ENCODE results near the gene KRTAP19-1. TPM values are rescaled to one million over a fixed set of nuclear protein-coding genes. Genes with fewer than 3 reads are reported as not detected.

Gene KRTAP19-1
- total RNA-seq, 2 donors from 2014 or later = not detected

DNA sequence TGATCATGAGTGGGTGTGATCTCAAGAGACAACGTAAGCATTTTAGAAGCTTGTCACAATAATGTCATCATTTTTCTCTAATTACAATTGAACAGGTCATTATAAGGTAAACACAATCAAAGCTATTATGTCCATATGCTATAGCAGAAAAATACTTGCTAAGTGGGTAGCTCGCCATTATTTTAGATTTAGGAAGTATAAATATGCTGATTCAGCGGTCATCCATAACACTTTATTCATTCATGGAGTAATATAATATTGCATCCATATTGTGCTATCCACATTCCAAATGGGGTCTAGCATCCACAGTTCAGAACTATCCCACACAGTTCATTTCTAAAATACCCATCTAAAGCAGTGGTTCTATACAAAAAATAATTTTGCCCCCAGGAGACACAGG lies 31.7 kb downstream of the KRTAP19-1 start:
- DNase-seq (ENCODE audit: low spot score) (no peak), ATAC-seq (no peak)
- Mint-ChIP-seq H3K9me3 (peaks cover 12% of the 10 kb centered on the region), H3K4me3 (no peak overlapping the region), H3K4me1 (ENCODE audit: low read depth in 2 of 2) (no peaks in the 10 kb centered on the region), H3K27me3 (no peaks in the 10 kb centered on the region), H3K36me3 (no peaks in the 10 kb centered on the region), H3K27ac (no peak overlapping the region)

DNA sequence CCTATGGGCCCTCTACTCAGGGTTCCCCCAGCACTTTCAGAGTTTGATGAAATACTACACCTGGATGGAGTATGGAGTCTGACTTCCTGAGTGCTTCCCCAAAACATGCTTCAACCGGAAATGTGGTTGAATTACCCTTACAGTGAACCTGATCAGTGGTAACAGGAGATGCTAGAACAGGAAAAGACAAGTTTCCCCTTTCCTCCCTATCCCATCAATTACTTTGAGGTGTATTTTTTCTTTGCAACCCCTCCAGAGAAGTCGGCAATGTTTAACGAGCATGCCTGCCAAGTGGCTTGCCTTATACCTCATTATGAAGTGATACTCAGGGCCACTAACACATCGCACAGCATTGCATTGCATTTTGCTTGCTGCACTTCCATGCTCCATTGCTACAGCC lies 33.1 kb downstream of the KRTAP19-1 start:
- H3K27ac Mint-ChIP-seq = no peak overlapping the region
- no peaks in the 10 kb centered on the region for H3K27me3 Mint-ChIP-seq
- no peaks in the 10 kb centered on the region for H3K4me1 Mint-ChIP-seq (ENCODE audit: low read depth in 2 of 2)
- no peak for DNase-seq (ENCODE audit: low spot score)
- no peak for ATAC-seq
- H3K9me3 Mint-ChIP-seq = peaks cover 12% of the 10 kb centered on the region
- no peak overlapping the region for H3K4me3 Mint-ChIP-seq
- H3K36me3 Mint-ChIP-seq = no peaks in the 10 kb centered on the region

DNA sequence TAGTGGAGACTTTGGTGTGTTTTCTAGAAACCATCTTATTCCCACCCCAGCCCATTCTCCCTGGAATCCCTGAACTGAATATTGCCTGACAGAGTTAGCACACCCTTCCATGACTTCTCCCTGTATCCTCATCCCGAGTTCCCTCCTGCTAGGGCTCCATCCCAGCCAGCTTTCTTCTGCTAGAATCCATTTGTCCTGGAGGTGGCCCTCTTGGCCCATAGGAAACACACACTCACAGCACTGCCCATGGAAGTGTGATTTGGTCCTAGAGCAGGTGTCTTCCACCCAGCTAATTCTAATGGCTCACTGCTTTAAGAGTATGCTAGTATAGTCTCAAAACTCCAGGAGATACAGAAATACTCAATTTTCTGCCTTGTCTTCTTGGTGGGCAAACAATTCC lies 36.0 kb downstream of the KRTAP19-1 start:
- no peaks in the 10 kb centered on the region for H3K4me1 Mint-ChIP-seq (ENCODE audit: low read depth in 2 of 2)
- H3K36me3 Mint-ChIP-seq = no peaks in the 10 kb centered on the region
- no peak for ATAC-seq
- no peak for DNase-seq (ENCODE audit: low spot score)
- H3K4me3 Mint-ChIP-seq = no peak overlapping the region
- no peak overlapping the region for H3K27ac Mint-ChIP-seq
- peaks cover 9% of the 10 kb centered on the region for H3K9me3 Mint-ChIP-seq
- no peaks in the 10 kb centered on the region for H3K27me3 Mint-ChIP-seq

GRCh38 chr21:30443226-30443625 lies 36.9 kb downstream of the KRTAP19-1 start:
- no peaks in the 10 kb centered on the region for H3K4me1 Mint-ChIP-seq (ENCODE audit: low read depth in 2 of 2)
- no peak for DNase-seq (ENCODE audit: low spot score)
- no peaks in the 10 kb centered on the region for H3K36me3 Mint-ChIP-seq
- peaks cover 5% of the 10 kb centered on the region for H3K9me3 Mint-ChIP-seq
- no peaks in the 10 kb centered on the region for H3K27me3 Mint-ChIP-seq
- no peak overlapping the region for H3K27ac Mint-ChIP-seq
- no peak for ATAC-seq
- H3K4me3 Mint-ChIP-seq = no peak overlapping the region

- ATAC-seq = no peak
- H3K9me3 Mint-ChIP-seq = peaks cover 3% of the 10 kb centered on the region
These were observed 40.2 kb downstream of the KRTAP19-1 start, which contains the start of gene KRTAP15-1 for GRCh38 chr21:30439975-30440374. TSS of gene KRTAP15-1 (plus strand) at chr21:30440275. CDS start at chr21:30440328, 53 bp downstream.

GRCh38 chr21:30437010-30437565 lies 43.1 kb downstream of the KRTAP19-1 start:
- H3K9me3 Mint-ChIP-seq = peaks cover 3% of the 10 kb centered on the region
- no peak overlapping the region for H3K27ac Mint-ChIP-seq
- H3K36me3 Mint-ChIP-seq = no peaks in the 10 kb centered on the region
- ATAC-seq = no peak
- DNase-seq (ENCODE audit: low spot score) = no peak
- no peak overlapping the region for H3K4me3 Mint-ChIP-seq
- no peaks in the 10 kb centered on the region for H3K4me1 Mint-ChIP-seq (ENCODE audit: low read depth in 2 of 2)
- no peaks in the 10 kb centered on the region for H3K27me3 Mint-ChIP-seq

More at GRCh38 chr21:30439975-30440374, 40.2 kb downstream of the KRTAP19-1 start, which contains the start of gene KRTAP15-1:
- Mint-ChIP-seq H3K27me3 (no peaks in the 10 kb centered on the region), H3K36me3 (no peaks in the 10 kb centered on the region), H3K4me3 (no peak within 1 kb of the TSS), H3K27ac (no peak within 1 kb of the TSS), H3K4me1 (ENCODE audit: low read depth in 2 of 2) (no peaks in the 10 kb centered on the region)
- no peak for DNase-seq (ENCODE audit: low spot score)

DNA sequence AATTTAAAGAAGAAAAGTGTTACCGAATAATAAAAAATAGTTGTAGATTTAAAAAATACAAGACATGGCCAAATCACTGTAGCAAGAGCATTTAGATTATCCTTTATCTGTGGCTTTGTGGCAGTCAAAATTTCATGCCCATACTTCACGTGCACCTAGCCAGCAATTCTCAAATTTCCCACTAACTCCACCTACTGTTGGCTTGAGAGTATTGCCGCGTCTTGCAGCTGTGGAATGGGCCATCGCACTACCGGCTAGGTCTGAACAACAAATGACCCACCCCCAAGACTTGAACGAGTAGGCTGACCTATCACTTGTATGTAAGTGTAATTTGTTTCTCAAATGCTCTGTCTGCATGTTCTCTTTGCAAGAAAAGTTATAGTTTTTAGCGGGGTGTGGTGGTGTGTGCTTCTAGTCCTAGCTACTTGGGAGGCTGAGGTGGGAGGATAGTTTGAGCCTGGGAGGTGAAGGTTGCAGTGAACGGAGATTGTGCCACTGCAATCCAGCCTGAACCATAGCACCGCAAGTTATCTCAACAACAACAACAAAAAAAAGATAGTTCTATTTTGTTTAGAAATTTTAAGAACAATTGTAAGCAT lies 46.0 kb downstream of the KRTAP19-1 start:
- Mint-ChIP-seq H3K9me3 (peaks cover 9% of the 10 kb centered on the region), H3K4me1 (ENCODE audit: low read depth in 2 of 2) (no peaks in the 10 kb centered on the region), H3K27ac (no peak overlapping the region), H3K36me3 (no peaks in the 10 kb centered on the region), H3K4me3 (no peak overlapping the region), H3K27me3 (no peaks in the 10 kb centered on the region)
- DNase-seq (ENCODE audit: low spot score) (no peak), ATAC-seq (no peak)

DNA sequence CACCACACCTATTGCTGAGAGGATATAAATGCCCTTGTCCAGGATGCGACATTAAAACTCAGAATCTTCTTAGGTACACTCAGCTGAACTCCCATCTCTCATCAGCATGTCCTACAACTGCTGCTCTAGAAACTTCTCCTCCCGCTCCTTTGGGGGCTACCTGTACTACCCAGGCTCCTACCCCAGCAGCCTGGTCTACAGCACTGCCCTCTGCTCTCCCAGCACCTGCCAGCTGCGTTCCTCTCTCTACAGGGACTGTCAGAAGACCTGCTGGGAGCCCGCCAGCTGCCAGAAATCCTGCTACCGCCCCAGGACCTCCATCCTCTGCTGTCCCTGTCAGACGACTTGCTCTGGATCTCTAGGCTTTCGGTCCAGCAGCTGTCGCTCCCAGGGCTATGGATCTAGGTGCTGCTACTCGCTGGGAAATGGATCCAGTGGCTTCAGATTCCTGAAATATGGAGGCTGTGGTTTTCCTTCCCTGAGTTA lies 50.0 kb downstream of the KRTAP19-1 start, which contains the start of gene KRTAP13-4:
TSS of gene KRTAP13-4 (plus strand) at position 51 of the 486 bp plus-strand sequence. CDS start at position 107, 56 bp downstream.
- no peak for ATAC-seq
- no peak for DNase-seq (ENCODE audit: low spot score)
- Mint-ChIP-seq H3K4me3 (no peak within 1 kb of the TSS), H3K4me1 (ENCODE audit: low read depth in 2 of 2) (no peaks in the 10 kb centered on the region), H3K36me3 (no peaks in the 10 kb centered on the region), H3K27ac (no peak within 1 kb of the TSS), H3K27me3 (no peaks in the 10 kb centered on the region), H3K9me3 (peaks cover 13% of the 10 kb centered on the region)

Other genes with a start within 250 kb of the KRTAP19-1 start
- gene KRTAP24-1, start 197.4 kb downstream of the KRTAP19-1 start, total RNA-seq = not detected
- not detected for gene KRTAP25-1, start 190.9 kb downstream of the KRTAP19-1 start, total RNA-seq
- not detected for gene KRTAP26-1, start 160.1 kb downstream of the KRTAP19-1 start, total RNA-seq
- gene KRTAP27-1, start 142.7 kb downstream of the KRTAP19-1 start, total RNA-seq = not detected
- not detected for gene KRTAP23-1, start 131.8 kb downstream of the KRTAP19-1 start, total RNA-seq
- gene KRTAP13-2, start 108.1 kb downstream of the KRTAP19-1 start, total RNA-seq = not detected
- not detected for gene KRTAP13-1, start 84.3 kb downstream of the KRTAP19-1 start, total RNA-seq
- gene KRTAP13-3, start 54.4 kb downstream of the KRTAP19-1 start, total RNA-seq = not detected
- gene KRTAP13-4, start 50.1 kb downstream of the KRTAP19-1 start, total RNA-seq = not detected
- gene KRTAP15-1, start 40.1 kb downstream of the KRTAP19-1 start, total RNA-seq = not detected
- not detected for gene KRTAP19-2, start 7.1 kb upstream of the KRTAP19-1 start, total RNA-seq
- gene KRTAP19-3, start 11.6 kb upstream of the KRTAP19-1 start, total RNA-seq = not detected
- not detected for gene KRTAP19-4, start 16.8 kb upstream of the KRTAP19-1 start, total RNA-seq
- gene KRTAP19-5, start 21.8 kb upstream of the KRTAP19-1 start, total RNA-seq = not detected
- gene KRTAP19-6, start 61.5 kb upstream of the KRTAP19-1 start, total RNA-seq = not detected
- gene KRTAP19-7, start 80.9 kb upstream of the KRTAP19-1 start, total RNA-seq = not detected
- not detected for gene KRTAP22-2, start 110.0 kb upstream of the KRTAP19-1 start, total RNA-seq
- gene KRTAP6-3, start 112.1 kb upstream of the KRTAP19-1 start, total RNA-seq = not detected
- gene KRTAP6-2, start 118.5 kb upstream of the KRTAP19-1 start, total RNA-seq = not detected
- not detected for gene KRTAP22-1, start 120.7 kb upstream of the KRTAP19-1 start, total RNA-seq
- gene KRTAP6-1, start 133.6 kb upstream of the KRTAP19-1 start, total RNA-seq = not detected
- not detected for gene KRTAP20-1, start 136.1 kb upstream of the KRTAP19-1 start, total RNA-seq
- gene KRTAP20-4, start 140.3 kb upstream of the KRTAP19-1 start, total RNA-seq = not detected
- not detected for gene KRTAP20-2, start 154.8 kb upstream of the KRTAP19-1 start, total RNA-seq
- not detected for gene KRTAP20-3, start 162.5 kb upstream of the KRTAP19-1 start, total RNA-seq
- gene KRTAP21-3, start 238.4 kb upstream of the KRTAP19-1 start, total RNA-seq = not detected

All from natural killer cell treated with Interleukin-12 subunit alpha and Interleukin-12 subunit beta and Interleukin-15 and Interleukin-18, amount 100 ng/mL, for 72 hours (primary cell).